Astrocyte (in vitro differentiated cells and primary cell): ENCODE data around the gene FAM221B. TPM values are rescaled to one million over a fixed set of nuclear protein-coding genes. Genes with fewer than 3 reads are reported as not detected.

Experiments used
- DNase-seq: peaks from one replicate; pipeline ENCODE4 v3.0.0-alpha.2; 2010; ENCODE audit warnings: low read depth
- FAIRE-seq: peaks from 2 replicates; lab custom pipeline; 2011; peaks lifted over from hg19 to GRCh38; lab: Jason Lieb, UNC
- H2AFZ ChIP-seq: 2 replicates; pipeline ENCODE4 v1.6.0; 2012; ENCODE audit warnings: low read depth, low read length, inconsistent platforms
- H3K27ac ChIP-seq: 2 replicates; pipeline ENCODE4 v1.5.1; 2011; ENCODE audit warnings: low read depth, low read length, inconsistent platforms
- H3K27me3 ChIP-seq: 2 replicates; pipeline ENCODE4 v1.6.0; 2011; ENCODE audit warnings: low read length, inconsistent platforms; ENCODE audit not compliant: insufficient read depth
- H3K36me3 ChIP-seq: 2 replicates; pipeline ENCODE4 v1.5.1; 2011; ENCODE audit warnings: low read length, inconsistent platforms; ENCODE audit not compliant: insufficient read depth
- H3K4me1 ChIP-seq: 2 replicates; pipeline ENCODE4 v1.5.1; 2011; ENCODE audit warnings: low read length, inconsistent platforms; ENCODE audit not compliant: insufficient read depth
- H3K4me2 ChIP-seq: 2 replicates; pipeline ENCODE4 v1.6.0; 2012; ENCODE audit warnings: low read length, inconsistent platforms
- H3K4me3 ChIP-seq: 2 replicates; pipeline ENCODE4 v1.5.1; 2011; ENCODE audit warnings: low read depth, mild to moderate bottlenecking, low read length, inconsistent platforms; ENCODE audit not compliant: insufficient read depth
- H3K79me2 ChIP-seq: 2 replicates; pipeline ENCODE4 v1.6.0; 2012; ENCODE audit warnings: mild to moderate bottlenecking, low read length, inconsistent platforms; ENCODE audit not compliant: insufficient read depth
- H3K9ac ChIP-seq: 2 replicates; pipeline ENCODE4 v1.6.0; 2012; ENCODE audit warnings: mild to moderate bottlenecking, low read length, inconsistent platforms
- H3K9me3 ChIP-seq: 2 replicates; pipeline ENCODE4 v1.5.1; 2012; ENCODE audit warnings: low read depth, mild to moderate bottlenecking, low read length, inconsistent platforms; ENCODE audit not compliant: insufficient read depth
- H4K20me1 ChIP-seq: 2 replicates; pipeline ENCODE4 v1.6.0; 2012; ENCODE audit warnings: low read length, inconsistent platforms; ENCODE audit not compliant: insufficient read depth
- H3K27ac Mint-ChIP-seq: one replicate; pipeline ENCODE4 v1.8.0; 2021; ENCODE audit warnings: mild to moderate bottlenecking, mixed read lengths; ENCODE audit not compliant: unreplicated experiment
- H3K27me3 Mint-ChIP-seq: one replicate; pipeline ENCODE4 v1.8.0; 2021; ENCODE audit warnings: low read depth, mixed read lengths; ENCODE audit not compliant: unreplicated experiment
- H3K36me3 Mint-ChIP-seq: one replicate; pipeline ENCODE4 v1.8.0; 2021; ENCODE audit warnings: low read depth, mixed read lengths; ENCODE audit not compliant: unreplicated experiment
- H3K4me1 Mint-ChIP-seq: one replicate; pipeline ENCODE4 v1.8.0; 2021; ENCODE audit warnings: low read depth, mixed read lengths; ENCODE audit not compliant: unreplicated experiment
- H3K4me3 Mint-ChIP-seq: one replicate; pipeline ENCODE4 v1.8.0; 2021; ENCODE audit warnings: mild to moderate bottlenecking, moderate library complexity, mixed read lengths; ENCODE audit not compliant: unreplicated experiment
- H3K9me3 Mint-ChIP-seq: one replicate; pipeline ENCODE4 v1.8.0; 2021; ENCODE audit warnings: mild to moderate bottlenecking, mixed read lengths; ENCODE audit not compliant: unreplicated experiment
- EZH2 ChIP-seq: IDR thresholded peaks from 2 replicates; pipeline ENCODE4 v1.6.1; 2012; ENCODE audit warnings: mild to moderate bottlenecking, low read length, inconsistent platforms; ENCODE audit not compliant: insufficient read depth
- total RNA-seq: library from RNA; stranded (reverse); gene quantifications from 2 replicates; pipeline ENCODE4 v1.2.1, GENCODE V29; 2021
- TF ChIP-seq, protein P1 (sequence below): IDR thresholded peaks from 2 replicates; pipeline ENCODE4 v1.5.1; 2011; ENCODE audit warnings: low read depth, mild to moderate bottlenecking, inconsistent platforms, low read length, moderate library complexity; ENCODE audit not compliant: insufficient read depth

Gene FAM221B
- total RNA-seq, 1 donor from 2014 or later: not detected

DNA sequence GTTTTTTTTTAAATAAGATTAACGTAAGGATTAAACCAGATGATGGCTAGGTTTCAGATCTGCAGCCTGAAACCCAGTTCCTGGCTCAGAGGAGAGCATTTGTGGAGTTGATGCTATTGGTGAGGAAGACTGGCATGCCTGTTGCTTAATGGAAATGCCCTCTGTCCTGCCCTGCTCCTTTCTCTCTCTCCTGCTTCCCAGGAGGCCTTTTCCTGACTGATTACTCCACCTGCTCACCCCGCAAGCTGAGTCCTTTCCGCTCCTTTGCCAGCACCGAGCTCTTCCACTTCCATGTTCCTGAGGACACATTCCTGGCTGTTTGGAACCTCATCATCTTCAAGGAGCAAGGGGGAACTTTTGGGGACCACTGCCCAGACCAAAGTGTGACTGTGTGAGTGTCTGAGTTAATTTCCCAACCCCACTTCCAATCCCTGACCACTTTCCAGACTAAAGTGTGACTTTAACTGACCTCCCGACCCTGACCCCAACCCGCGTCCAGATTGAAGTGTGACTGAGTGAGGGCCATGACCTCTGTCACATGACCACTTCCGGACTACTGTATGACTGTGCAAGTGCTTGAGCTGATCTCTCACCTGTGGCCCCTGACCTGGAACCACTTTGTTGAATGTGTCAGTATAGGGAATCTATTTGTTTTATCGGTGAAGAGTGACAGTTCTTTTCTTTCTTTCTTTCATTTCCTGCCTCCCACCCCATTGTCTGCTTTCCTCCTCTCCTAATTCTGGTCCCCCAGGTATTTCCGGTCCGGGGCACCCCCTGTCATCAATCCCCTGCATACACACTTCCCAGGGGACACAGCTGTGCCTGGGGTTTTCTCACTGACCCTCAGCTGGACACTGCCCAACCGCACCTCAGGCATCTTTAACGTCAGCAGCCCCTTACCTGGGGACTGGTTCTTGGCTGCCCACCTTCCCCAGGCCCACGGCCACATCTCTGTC, 6.0 kb upstream of the FAM221B start:
- Mint-ChIP-seq H3K27me3 (peaks cover 23% of the 10 kb centered on the region), H3K36me3 (peaks cover 8% of the 10 kb centered on the region), H3K27ac (no peak overlapping the region), H3K4me1 (peaks cover 12% of the 10 kb centered on the region), H3K4me3 (no peak overlapping the region), H3K9me3 (peaks cover 4% of the 10 kb centered on the region)
- Histone ChIP-seq H4K20me1 (no peaks in the 10 kb centered on the region), H3K27ac (no peak overlapping the region), H3K4me1 (peaks cover 9% of the 10 kb centered on the region), H3K9ac (no peak overlapping the region), H3K27me3 (no peaks in the 10 kb centered on the region), H2AFZ (no peak overlapping the region), H3K4me2 (no peak overlapping the region), H3K4me3 (no peak overlapping the region), H3K79me2 (no peaks in the 10 kb centered on the region), H3K36me3 (no peaks in the 10 kb centered on the region), H3K9me3 (no peaks in the 10 kb centered on the region)
- FAIRE-seq: no peak
- DNase-seq: no peak
- TF ChIP-seq EZH2: no peak
- TF ChIP-seq, protein P1, sequence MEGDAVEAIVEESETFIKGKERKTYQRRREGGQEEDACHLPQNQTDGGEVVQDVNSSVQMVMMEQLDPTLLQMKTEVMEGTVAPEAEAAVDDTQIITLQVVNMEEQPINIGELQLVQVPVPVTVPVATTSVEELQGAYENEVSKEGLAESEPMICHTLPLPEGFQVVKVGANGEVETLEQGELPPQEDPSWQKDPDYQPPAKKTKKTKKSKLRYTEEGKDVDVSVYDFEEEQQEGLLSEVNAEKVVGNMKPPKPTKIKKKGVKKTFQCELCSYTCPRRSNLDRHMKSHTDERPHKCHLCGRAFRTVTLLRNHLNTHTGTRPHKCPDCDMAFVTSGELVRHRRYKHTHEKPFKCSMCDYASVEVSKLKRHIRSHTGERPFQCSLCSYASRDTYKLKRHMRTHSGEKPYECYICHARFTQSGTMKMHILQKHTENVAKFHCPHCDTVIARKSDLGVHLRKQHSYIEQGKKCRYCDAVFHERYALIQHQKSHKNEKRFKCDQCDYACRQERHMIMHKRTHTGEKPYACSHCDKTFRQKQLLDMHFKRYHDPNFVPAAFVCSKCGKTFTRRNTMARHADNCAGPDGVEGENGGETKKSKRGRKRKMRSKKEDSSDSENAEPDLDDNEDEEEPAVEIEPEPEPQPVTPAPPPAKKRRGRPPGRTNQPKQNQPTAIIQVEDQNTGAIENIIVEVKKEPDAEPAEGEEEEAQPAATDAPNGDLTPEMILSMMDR: no peak

DNA sequence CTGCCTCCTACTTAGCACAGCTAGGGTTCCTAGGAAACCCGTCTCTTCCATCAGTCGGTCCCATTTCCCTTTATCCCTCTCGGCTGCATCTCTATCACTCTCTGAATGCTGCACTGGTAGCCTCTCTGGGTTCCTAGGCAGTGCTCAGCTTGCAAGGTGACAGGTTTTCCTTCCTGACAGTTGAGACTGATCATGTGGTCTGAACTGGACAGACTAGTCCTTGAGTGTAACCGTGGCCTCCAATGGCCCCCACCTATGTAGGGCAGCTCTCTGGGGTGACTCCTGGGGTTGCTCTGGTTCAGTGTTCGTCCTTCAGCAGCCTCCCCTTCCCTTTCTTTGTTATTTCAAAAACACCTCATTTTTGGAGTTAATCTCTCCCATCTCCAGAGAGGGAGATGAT, 4.3 kb upstream of the FAM221B start:
- H3K4me1 ChIP-seq: peaks cover 16% of the 10 kb centered on the region
- Mint-ChIP-seq H3K4me1 (peaks cover 12% of the 10 kb centered on the region), H3K36me3 (peaks cover 6% of the 10 kb centered on the region), H3K27ac (no peak overlapping the region), H3K9me3 (peaks cover 4% of the 10 kb centered on the region), H3K4me3 (no peak overlapping the region), H3K27me3 (peaks cover 8% of the 10 kb centered on the region)
- no peak overlapping the region for H3K4me3 ChIP-seq
- no peaks in the 10 kb centered on the region for H3K79me2 ChIP-seq
- H4K20me1 ChIP-seq: no peaks in the 10 kb centered on the region
- no peak overlapping the region for H3K27ac ChIP-seq
- H3K4me2 ChIP-seq: no peak overlapping the region
- H3K9ac ChIP-seq: no peak overlapping the region
- H3K36me3 ChIP-seq: no peaks in the 10 kb centered on the region
- DNase-seq (no peak), FAIRE-seq (no peak)
- no peaks in the 10 kb centered on the region for H3K9me3 ChIP-seq
- H2AFZ ChIP-seq: no peak overlapping the region
- TF ChIP-seq, protein P1: no peak
- TF ChIP-seq EZH2: no peak
- no peaks in the 10 kb centered on the region for H3K27me3 ChIP-seq

DNA sequence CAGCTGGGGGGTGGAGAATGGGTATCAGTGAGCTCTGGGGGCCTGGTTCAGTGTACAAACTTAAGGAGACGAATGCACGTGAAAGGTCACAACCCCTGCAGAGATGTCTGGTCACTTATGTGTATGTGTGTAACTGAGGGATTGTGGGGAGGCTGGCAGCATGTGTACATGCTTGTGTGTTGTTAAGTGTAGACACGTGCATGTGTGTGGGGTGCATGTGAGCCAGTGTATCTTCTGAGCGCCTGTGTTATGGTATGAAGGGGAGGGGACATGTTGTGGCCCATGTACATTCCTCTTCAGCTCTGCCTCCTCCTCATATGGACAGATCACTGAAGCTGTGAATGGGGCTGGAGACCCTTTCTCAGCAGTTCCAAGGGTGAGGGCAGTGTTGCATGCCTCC, 2.5 kb upstream of the FAM221B start:
- H3K27me3 Mint-ChIP-seq: peaks cover 6% of the 10 kb centered on the region
- Histone ChIP-seq H3K4me1 (peaks cover 16% of the 10 kb centered on the region), H3K4me2 (no peak overlapping the region), H3K27me3 (no peaks in the 10 kb centered on the region), H3K36me3 (no peaks in the 10 kb centered on the region), H3K27ac (no peak overlapping the region), H2AFZ (no peak overlapping the region), H3K79me2 (no peaks in the 10 kb centered on the region), H4K20me1 (no peaks in the 10 kb centered on the region), H3K4me3 (no peak overlapping the region), H3K9ac (no peak overlapping the region), H3K9me3 (no peaks in the 10 kb centered on the region)
- peaks cover 2% of the 10 kb centered on the region for H3K9me3 Mint-ChIP-seq
- H3K27ac Mint-ChIP-seq: no peak overlapping the region
- H3K4me3 Mint-ChIP-seq: no peak overlapping the region
- H3K36me3 Mint-ChIP-seq: peaks cover 6% of the 10 kb centered on the region
- no peak for TF ChIP-seq EZH2
- TF ChIP-seq, protein P1: no peak
- FAIRE-seq: no peak
- DNase-seq: no peak
- H3K4me1 Mint-ChIP-seq: peaks cover 14% of the 10 kb centered on the region
